GM18526 (cell line): ENCODE data around the gene ABI2.

Experiments used
- POLR2A ChIP-seq: IDR thresholded peaks from 3 replicates; pipeline ENCODE4 v1.6.1; 2011; ENCODE audit not compliant: insufficient read length; ENCODE audit errors: extremely low read depth

ABI2 gene

DNA sequence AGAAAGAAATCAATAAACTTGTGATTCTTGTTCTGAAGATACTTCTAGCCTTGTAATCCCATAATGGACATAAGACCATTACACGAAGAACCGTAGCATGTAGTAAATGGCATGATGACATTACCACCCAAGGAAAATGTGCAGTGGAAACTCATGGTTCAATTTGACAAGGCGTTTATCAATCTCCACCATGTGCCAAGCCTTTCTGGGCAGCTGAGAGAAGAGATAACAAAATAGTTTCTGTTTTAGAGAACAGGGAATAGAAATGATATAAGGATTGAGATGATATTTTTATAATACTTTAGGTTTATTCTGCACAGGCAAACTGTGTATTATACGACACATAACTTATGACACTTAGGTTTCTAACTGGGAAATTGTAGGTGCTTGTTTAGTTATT, 19.2 kb downstream of the ABI2 start:
- no peak for TF ChIP-seq POLR2A

DNA sequence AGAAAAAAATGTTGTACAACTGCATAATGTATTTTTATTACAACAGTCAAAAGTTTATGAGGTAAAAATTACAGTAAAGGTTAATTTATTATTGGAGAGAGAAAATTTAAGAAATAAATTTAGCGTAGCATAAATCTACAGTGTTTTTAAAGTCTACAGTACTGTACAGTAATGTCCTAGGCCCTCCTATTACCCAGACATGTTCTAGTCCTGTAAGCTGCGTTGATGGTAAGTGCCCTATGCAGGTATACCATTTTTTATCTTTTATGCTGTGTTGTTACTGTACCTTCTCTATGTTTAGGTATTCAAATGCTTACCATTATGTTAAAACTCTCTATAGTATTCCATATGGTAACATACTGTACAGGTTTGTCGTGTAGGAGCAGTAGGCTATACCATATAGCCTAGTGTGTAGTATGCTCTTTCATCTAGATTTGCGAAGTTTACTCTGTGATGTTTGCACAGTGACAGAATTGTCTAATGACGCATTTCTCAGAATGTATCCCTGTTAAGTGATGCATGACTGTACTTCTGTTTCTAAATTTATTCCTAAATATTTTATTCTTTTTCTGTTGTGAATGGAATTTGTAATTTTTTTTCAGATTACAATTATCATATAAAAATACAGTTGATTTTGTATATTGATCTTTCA, 24.5 kb downstream of the ABI2 start:
- no peak for TF ChIP-seq POLR2A

DNA sequence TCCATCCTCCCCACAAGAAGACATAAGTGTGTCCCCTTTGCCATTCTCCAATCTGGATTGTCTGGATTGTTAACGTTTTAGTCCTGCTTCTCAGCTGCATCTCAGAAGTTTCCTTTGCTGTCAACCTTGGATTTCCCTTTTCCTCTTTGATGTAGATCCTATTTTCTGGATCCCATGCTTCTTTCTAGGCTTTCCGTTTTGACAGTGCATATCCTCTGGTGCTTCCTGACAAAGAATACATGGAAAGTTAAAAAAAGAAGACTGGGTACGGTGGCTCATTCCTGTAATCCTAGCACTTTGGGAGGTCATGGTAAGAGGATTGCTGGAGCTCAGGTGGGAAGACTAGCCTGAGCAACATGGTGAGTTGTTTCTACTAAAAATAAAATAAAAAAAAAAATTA, 26.8 kb downstream of the ABI2 start:
- no peak for TF ChIP-seq POLR2A

DNA sequence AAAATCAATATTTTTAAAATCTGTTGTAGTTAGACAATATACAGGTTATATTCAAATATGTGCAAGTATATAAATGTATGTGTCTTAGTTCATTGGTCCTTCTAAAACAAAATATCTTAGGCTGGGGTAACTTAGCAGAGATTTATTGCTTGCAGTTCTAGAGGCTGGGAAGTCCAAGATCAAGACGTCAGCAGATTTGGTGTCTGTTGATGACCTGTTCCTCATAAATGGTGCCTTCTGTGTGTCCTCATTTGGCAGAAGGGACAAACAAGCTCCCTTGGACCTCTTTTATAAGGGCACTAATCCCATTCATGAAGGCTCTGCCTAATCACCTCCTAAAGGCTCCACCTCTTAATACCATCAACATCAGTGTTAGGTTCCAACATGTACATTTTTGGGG, 31.3 kb downstream of the ABI2 start:
- no peak for TF ChIP-seq POLR2A

GRCh38 chr2:203360833-203361430, 32.7 kb downstream of the ABI2 start:
- no peak for TF ChIP-seq POLR2A

DNA sequence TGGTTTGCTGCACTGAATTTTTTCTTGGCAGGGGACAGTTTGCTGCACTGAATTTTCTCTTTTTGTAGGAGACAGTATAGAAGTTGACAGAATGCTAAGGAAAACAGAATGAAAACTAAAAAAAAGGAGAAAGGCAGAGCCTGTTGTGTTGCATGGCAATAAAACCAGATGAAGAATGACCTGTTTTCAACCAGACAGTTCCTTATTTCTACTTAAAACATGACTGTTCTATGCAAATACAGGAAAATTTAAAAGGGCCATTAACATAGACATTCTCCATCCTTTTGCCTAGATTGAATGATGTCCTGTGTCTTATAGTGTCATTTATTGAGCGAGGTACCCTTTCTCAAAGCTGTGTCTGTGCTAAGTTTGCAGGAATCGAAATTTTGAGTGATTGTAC, 33.3 kb downstream of the ABI2 start:
- no peak for TF ChIP-seq POLR2A

GRCh38 chr2:203361922-203362321, 33.7 kb downstream of the ABI2 start:
- no peak for TF ChIP-seq POLR2A

DNA sequence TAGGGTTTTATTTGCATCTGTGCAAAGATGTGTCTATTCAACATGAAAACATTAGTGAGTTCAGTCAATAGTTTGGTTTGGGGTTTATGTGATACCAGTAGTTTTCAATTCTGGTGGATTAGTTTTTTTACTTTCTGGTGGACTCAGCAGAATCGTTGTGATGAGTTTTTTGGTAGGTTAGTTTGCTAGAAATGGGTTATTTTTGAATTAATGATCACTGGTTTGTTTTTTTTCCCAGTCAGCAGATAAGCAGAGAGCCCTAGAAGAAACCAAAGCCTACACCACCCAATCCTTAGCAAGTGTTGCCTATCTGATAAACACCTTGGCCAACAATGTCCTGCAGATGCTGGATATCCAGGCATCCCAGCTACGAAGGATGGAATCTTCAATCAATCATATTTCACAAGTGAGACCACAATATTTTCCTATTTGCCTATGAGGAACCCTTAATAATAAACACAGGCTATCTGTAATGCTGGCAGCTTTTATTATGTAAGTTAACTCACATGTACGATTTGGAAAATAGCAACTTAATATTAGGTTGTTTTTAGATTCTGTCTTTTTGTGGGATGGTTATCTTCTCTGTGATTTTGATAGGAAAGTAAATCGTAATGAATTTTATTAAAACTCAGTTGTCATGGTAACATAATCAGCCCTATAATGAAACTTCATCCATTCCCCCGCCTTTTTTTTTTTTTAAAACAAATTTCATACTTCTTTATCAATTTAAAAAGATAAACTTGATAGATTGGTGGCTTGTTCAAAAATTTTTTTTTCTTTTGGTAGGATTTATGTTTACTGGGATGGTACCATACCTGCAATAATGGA, 38.7 kb downstream of the ABI2 start:
- TF ChIP-seq POLR2A, result no peak

DNA sequence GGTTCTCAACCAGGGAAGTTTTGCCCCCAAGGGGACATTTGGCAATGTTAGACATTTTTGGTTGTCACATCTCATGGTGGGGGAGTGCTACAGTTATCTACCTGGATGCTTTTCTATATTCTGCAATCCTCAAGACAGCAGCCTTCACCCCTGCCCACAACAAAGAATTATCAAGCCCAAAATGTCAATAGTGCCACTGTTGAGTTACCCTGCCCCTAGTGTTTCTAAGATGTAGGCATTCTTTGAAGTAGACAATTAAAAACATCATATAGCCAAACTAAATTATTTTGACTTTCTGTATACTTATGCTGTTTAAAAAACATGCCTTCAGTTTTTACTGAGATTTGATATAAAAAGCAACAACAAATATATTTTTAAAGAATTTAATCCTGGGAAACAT, 48.0 kb downstream of the ABI2 start:
- no peak for TF ChIP-seq POLR2A

GRCh38 chr2:203379156-203379555, 51.0 kb downstream of the ABI2 start:
- no peak for TF ChIP-seq POLR2A

GRCh38 chr2:203383038-203383437, 54.8 kb downstream of the ABI2 start:
- TF ChIP-seq POLR2A, result no peak

- no peak for TF ChIP-seq POLR2A
These were observed 66.5 kb downstream of the ABI2 start for GRCh38 chr2:203394519-203395227.

DNA sequence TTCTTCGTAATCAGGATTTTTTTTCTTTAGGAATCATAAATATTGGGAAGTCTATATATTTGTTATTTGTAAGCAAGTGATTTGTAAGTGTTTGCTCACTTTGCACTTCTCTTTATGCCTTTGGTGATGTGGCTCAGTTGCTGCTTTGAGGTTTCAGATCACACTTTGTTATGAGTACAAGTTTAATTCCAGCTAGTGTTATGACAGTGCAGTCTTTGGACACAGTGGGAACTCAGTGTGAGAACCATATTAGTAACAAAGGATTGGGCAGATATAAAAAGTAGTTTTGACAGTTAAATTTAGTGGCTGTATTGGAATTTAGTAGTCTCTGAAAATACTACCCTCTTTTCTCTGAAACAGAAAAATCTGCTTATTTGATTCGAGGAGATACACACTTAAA, 67.7 kb downstream of the ABI2 start:
- no peak for TF ChIP-seq POLR2A

DNA sequence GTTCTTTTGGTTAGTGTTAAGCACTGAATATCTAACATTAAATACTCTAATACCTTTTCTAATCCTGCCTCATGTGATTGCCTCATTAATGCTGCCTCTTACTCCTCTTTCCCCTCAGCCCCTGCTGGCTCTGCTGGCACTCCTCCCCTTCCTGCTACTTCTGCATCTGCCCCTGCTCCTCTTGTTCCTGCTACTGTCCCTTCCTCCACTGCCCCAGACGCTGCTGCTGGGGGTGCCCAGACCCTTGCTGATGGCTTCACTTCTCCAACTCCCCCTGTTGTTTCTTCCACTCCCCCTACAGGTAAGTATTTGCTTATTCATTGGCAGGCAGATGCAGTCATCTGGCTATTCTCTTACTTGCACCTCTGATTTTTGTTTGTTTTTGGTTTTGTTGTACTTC, 68.5 kb downstream of the ABI2 start:
- TF ChIP-seq POLR2A, result no peak

DNA sequence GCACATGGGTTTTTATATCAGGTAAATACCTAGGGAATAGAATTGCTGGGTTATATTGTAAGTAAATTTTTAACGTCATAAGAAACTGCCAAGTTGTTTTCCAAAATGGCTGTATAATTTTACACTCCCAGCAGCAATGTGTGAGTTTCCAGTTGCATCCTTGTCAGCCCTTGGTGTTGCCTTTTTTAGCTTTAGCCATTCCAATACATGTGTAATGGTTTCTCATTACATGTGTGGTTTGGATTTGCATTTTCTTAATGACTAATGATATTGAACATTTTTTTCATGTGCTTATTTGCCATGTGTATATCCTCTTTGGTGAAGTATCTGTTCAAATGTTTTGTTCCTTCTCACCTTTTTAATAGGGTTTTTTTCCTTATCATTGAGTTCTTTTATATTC, 70.8 kb downstream of the ABI2 start:
- no peak for TF ChIP-seq POLR2A
